Choroid plexus epithelial cell (primary cell): ENCODE measurements around the gene PLEKHA8.

ENCODE experiments used
- DNase-seq: peaks from one replicate; pipeline ENCODE4 v3.0.0-alpha.2; 2010; ENCODE audit warnings: low read depth
- H3K4me3 ChIP-seq: 2 replicates; pipeline ENCODE4 v1.5.1; 2011; ENCODE audit warnings: low read depth, mild to moderate bottlenecking, control low read depth, low read length, moderate library complexity
- TF ChIP-seq, protein P1 (sequence below): conservative IDR thresholded peaks from 2 replicates; pipeline ENCODE4 v1.5.1; 2011; ENCODE audit warnings: low read depth, mild to moderate bottlenecking, control low read depth, inconsistent platforms, low read length, moderate library complexity

PLEKHA8 gene

DNA sequence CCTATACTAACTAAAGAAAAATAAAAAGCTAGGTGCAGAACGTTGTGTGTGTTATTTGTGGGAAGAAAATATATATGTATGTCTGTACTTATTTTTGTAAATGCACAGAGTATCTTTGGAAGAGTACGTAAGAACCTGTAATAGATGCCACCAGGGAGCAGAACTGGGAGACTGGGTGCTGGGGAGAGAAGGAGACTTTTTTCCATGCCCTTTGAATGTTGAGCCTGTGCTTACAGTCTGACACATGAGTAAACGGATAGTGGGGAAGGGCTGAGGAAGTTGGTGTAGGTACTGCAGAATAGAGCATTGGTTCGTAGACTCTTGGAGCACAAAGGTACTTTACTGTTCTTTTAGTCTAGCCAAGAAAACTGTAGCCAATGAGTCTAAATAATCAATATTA, 37.3 kb upstream of the PLEKHA8 start:
- no peak overlapping the region for H3K4me3 ChIP-seq
- no peak for DNase-seq
- TF ChIP-seq, protein P1, sequence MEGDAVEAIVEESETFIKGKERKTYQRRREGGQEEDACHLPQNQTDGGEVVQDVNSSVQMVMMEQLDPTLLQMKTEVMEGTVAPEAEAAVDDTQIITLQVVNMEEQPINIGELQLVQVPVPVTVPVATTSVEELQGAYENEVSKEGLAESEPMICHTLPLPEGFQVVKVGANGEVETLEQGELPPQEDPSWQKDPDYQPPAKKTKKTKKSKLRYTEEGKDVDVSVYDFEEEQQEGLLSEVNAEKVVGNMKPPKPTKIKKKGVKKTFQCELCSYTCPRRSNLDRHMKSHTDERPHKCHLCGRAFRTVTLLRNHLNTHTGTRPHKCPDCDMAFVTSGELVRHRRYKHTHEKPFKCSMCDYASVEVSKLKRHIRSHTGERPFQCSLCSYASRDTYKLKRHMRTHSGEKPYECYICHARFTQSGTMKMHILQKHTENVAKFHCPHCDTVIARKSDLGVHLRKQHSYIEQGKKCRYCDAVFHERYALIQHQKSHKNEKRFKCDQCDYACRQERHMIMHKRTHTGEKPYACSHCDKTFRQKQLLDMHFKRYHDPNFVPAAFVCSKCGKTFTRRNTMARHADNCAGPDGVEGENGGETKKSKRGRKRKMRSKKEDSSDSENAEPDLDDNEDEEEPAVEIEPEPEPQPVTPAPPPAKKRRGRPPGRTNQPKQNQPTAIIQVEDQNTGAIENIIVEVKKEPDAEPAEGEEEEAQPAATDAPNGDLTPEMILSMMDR: no peak

DNA sequence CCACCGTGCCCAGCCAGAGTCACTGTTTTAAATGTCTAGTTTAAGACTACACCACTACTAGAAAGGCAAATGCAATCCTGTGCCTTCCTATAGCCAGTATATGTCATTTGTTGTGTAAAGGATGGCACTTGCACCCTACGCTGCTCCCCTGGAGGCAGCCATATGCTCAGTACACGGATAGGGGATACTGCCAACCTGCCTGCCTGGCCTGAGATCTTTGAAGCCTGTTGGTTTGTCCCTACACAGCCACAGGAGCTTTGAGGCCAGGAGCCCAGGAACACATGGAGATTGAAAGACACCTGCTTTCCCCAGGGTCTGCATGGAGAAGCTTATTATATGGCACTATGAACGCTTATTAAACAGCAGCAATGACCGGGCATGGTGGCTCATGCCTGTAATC, 36.3 kb upstream of the PLEKHA8 start:
- DNase-seq: no peak
- no peak overlapping the region for H3K4me3 ChIP-seq
- TF ChIP-seq, protein P1: no peak

DNA sequence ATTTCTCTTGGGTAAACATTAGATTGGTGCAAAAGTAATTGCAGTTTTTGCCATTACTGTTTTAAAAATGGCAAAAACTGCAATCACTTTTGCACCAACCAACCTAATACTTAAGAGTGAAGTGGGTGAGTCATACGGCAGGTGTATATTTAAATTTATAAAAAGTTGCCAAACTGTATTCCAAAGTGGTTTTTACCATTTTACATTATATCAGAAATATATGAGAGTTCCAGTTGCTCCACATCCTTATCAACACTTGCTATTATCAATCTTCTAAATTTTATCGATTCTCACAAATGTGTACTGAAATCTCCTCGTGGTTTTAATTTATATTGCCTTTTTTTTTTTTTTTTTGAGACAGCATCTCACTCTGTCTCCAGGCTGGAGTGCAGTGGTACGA, 35.1 kb upstream of the PLEKHA8 start:
- no peak overlapping the region for H3K4me3 ChIP-seq
- DNase-seq: no peak
- TF ChIP-seq, protein P1: no peak

DNA sequence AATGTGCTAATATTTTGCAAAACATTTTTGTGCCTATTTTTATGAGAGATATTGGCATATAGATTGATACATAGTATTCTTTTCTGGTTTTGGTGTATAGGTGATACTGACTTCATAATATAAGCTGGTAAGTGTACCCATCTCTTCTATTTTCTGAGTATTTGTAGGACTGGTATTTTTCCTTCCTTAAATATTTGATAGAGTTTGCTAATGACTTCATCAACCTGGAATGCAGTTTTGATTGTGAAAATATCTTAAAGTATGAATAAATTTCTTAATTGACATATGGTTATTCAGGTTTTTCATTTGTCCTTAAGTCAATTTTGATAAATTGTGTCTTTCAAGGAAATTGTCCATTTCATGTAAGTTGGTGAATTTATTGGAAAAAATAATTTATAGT, 32.6 kb upstream of the PLEKHA8 start:
- TF ChIP-seq, protein P1: no peak
- DNase-seq: peak; percentile 29
- H3K4me3 ChIP-seq: no peak overlapping the region

DNA sequence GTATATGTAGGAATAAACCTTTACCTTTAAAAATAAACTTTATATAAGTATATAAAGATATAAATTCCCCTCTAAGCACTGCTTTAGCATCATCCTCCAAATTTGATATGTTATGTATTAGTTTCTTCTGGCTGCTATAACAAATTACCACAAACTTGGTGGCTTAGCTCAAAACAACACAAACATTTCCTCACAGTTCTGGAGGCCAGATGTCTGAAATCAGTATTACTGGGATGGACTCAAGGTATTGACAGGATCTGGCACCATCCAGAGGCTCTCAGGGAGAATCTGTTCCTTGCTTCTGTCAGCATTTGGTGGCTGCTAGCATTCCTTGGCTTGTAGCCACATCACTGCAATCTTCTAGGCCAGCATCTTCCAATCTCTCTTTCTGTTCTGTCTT, 31.9 kb upstream of the PLEKHA8 start:
- TF ChIP-seq, protein P1: no peak
- DNase-seq: peak; percentile 6

DNA sequence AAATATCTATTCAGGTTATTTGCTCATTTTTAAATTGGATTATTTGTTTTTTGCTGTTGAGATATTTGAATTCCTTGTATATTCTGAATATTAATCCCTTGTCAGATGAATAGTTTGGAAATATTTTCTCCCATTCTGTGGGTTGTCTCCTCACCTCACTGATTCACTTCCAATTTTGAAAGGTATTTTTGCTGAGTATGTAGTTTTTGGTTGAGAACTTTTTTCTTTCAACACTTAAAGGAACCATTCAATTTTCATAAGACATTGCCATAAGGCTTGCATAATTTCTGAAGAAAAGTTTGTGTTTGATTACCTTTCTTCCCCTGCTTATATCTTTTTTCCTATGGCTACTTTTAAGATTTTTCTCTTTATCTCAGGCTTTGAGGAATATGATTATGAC, 29.7 kb upstream of the PLEKHA8 start:
- DNase-seq: no peak
- TF ChIP-seq, protein P1: no peak
- no peak overlapping the region for H3K4me3 ChIP-seq

More for the DNA sequence above, 31.9 kb upstream of the PLEKHA8 start:
- no peak overlapping the region for H3K4me3 ChIP-seq

DNA sequence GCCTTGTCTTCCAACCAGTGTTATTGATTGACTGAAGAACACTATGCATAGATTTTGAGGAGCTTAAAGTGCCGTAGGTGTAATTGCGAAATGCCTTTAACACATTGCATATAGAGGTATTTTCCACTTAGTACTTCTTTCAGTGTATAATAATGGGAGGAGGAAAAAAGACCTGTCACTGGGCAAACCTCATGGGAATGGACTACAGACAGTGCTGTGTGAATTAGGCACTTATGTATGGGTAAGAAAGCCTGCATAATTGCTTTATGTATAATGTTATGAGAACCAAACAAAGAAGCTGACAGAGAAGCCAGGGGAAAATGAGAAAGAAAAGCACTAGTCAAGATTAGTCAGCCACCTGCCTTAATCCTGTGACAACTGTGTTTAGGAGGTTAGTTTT, 26.2 kb upstream of the PLEKHA8 start:
- no peak for DNase-seq
- H3K4me3 ChIP-seq: no peak overlapping the region
- TF ChIP-seq, protein P1: no peak
